GM18520 (cell line): ENCODE measurements around the gene TMEM169.

ENCODE experiments used
- ATAC-seq: cut with Tn5 transposase; IDR thresholded peaks from one replicate; pipeline ENCODE4 v1.9.1; 2021; ENCODE audit not compliant: unreplicated experiment

The TMEM169 gene

DNA sequence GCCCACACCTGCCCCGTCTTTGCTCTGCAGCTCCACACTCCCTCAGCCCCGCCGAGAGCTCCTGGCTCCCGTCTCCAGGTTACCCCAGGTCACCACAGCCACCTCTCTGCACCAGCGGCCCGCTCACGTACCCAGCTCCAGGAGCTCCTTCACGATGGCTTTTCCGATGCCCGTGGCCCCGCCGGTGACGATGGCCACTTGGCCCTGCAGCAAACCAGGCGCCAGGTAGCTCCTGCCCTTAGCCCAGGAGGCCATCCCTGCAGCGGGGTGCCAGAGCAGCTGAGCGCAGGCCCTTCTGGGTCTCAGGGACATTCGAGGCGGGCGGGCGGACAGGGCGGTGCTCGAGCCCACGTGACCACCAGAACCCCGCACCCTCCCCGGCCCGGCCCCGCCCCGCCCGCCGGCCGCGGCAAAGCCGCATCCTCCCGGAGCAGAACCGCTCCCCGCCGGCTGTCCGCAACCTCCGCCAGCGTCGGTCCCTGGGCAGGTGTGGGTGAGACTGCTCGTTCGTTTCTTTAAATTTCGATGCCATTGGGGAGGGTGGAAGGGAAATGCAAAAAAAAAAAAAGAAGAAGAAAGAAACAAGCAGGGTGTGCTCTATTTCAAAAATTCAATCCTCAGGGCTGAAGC, at the start of gene TMEM169, which contains the start of gene PECR:
TSS of gene TMEM169 (plus strand) at position 433 of the 630 bp plus-strand sequence. CDS start 14,045 bp downstream, outside the sequence.
TSS of gene PECR (minus strand) at position 323 of the 630 bp plus-strand sequence. CDS start at position 255, 68 bp downstream.
- peak; percentile 80 for ATAC-seq

DNA sequence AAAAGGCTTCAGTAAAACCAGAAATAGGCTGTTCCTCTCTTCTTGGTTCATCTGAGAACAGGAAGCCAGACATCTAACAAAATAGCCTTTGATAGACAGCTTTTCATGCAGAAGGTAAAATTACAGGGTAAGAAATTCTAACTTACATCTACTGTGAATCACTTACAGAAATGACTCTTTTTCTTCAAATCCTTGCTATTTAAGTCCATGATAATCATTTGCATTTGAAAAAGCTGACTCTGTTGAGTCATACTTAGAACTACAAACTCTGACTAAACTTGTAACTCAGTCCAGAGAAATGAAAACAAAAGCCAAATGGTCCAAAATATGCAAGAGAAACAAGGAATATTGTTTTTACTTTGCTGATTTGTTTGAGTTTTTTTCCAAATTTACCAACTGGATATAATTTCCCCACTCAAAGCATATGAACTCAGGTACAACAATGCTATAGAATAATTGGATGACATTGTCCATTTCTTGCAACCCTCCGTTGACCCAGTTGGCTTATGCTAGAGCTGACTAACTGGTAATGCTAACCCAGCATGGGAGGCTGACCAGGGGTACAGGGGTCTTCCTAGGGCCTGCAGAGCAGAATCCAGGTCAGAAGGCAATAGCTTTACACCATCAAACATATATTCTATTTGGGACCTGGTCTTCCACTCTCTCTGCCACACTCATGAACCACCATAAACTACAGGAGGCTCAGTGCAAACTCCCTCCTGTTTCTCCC, 49.6 kb upstream of the TMEM169 start:
- ATAC-seq = peak; percentile 70

DNA sequence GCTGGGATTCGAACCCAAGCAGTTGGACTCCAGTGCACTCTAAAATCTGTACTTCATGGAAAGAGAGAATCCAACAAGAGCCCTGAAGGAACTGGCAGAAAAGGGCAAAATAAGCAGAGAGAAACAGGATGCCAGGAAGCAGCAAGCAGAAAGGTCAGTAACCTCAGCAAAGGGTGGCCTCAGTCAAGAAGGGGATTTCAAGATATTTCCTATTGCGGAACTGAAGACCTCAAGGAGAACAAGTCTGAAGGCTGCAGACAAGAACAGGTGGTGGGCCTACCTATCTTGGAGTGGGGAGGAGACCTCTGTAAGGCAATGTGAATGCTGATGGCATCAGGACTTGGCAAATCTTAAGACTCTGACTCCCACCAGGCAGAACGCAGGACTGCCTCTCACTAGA, 48.3 kb upstream of the TMEM169 start:
- ATAC-seq = no peak

GRCh38 chr2:216034065-216034464, 47.7 kb upstream of the TMEM169 start:
- peak; percentile 31 for ATAC-seq

DNA sequence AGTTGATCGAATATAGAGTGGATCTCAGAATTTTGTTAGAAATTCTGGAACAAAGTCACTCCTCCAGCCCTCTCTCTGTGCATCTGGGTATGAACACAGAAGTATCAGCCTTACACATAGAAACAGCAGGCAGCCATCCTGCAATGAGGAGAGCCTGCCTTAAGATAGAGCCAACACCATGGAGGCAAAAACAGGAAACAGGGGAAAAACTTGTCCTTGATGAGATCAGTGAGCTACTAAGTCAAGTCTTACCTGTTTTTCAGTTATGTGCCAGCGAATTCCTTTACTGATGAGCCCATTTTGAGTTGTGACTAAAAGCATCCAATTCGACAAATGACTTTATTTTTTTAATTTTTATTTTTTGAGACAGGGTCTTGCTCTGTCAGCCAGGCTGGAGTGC, 41.8 kb upstream of the TMEM169 start:
- no peak for ATAC-seq

DNA sequence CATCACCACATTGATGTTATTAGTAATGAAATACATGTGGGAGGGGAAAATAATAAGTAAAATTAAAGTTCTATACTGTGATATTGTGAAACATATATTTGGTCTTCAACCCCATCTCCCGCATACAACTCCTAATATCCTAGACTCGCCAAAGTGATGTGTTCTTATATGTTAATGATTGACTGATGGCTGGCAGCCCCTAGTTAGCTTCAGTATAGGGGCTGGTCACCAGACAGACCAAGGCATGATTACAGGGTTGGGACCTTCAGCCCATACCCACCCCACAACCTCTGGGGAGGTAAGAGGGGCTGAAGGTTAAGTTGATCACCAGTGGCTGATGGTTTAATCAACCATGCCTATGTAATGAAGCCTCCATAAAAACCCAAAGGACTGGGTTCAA, 40.3 kb upstream of the TMEM169 start:
- no peak for ATAC-seq

DNA sequence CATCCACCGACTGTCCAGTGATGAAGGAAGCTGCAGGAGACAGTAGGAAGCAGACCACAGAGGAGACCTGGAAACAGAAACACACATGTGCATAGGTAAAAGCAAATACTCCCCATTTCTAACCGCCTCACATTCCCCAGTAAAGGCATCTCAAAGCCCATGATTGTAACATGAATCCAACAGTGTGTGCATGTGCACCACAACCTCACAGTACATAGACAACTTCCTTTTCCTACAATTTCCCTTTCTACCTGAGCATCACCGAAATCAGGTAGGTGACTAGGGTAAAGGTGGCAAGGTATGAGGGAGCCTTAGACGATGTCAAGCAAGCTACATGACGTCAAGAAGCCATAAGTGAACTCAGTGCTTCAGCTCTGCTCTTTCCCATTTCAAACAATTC, 37.8 kb upstream of the TMEM169 start:
- ATAC-seq = no peak

- ATAC-seq = peak; percentile 82
These were observed 36.7 kb upstream of the TMEM169 start for GRCh38 chr2:216044883-216045486.

DNA sequence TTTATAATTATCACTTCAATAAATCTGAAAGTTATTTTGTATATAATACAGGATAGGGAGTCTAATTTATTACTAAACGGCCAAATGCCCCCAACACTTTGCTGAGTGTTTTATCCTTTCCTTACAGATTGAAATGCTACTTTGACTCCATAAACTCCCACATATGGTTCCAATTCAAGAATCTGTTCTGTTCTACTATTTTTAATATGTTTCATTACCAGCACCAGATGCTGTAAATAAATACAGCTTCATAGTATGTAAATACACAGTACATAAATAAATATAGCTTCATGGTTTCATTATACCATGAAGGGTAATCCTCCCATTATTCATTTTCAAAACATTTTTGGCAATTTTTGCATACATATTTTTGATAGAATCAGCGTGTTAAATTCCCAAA, 34.3 kb upstream of the TMEM169 start:
- no peak for ATAC-seq

GRCh38 chr2:216049452-216049851, 32.3 kb upstream of the TMEM169 start:
- no peak for ATAC-seq

- no peak for ATAC-seq
These were observed 30.4 kb upstream of the TMEM169 start for GRCh38 chr2:216051350-216051749.

DNA sequence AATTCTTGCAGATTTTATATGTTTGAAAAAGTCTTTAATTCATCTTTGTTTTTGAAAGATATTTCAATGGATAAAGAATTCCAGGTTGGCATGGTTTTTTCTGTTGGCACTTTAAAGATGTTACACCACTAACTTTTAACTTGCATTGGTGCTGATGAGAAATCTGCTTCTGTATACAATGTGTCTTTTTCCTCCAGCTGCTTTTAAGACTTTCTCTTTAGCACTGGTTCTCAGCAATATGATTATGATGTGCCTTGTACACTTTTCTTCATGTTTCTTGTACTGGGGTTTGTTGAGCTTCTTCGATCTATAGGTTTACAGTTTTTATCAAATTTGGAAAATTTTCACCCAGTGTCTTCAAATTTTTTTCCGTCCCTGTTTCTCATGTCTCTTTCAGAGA, 29.3 kb upstream of the TMEM169 start:
- no peak for ATAC-seq

DNA sequence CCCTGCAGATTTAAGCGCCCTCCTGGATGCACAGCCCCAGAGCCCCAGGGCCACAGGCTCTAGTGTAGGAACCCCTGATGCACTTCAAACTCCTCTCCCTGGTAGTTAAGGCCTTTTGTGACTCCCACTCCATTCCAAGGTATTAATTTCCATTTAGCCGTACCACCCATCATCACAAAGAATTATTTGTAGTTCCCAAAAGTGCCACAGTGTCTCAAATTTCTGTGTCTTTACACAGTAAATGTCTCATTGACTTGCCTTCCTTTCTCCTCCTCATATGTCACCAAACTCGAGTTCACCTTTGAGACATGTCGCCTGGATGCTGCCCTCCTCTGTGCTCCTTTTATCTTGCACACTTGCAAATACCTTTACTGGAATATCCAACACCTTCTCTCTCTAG, 26.0 kb upstream of the TMEM169 start:
- ATAC-seq = no peak

DNA sequence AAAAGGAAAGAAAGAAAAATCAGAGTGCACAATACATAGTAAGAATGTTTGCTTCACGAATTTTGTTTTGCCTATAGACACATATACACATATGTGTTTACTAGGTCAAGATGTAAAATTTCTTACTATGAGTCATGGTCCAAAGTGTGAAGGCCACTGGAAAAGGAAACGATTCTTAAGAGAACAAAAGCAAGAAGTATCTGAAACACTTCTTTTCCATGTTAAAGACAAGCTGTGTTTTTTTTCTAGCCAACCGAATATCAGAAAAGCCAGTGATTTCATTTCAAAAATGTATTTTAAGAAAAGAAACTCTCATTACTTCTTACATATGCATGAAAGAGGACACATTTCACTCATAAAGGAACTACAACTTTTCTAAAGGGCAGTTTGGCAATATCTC, 25.0 kb upstream of the TMEM169 start:
- peak; percentile 47 for ATAC-seq

DNA sequence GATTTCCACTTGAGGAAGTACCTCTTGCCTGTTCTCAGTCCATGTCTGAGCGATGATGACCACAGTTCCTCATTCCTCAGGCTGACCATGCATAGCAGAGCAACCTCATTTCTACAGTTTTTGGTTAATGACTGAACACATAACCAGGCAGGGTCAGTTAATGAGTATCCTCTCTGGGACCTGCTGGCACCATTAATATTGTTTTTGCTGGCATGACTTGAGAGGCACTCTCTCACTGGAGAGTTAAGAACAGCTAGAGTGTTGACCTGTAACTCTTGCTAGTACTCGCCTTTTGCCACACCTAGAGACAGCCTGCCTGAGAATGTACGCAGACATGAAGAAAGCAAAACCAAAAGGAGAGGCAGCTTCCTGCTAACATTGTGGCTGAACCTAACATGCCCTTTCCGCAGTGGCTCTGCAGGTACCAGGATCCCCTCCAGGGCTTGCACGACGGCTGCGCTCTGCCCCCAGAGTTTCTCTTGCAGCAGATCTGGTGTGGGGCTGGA, 24.0 kb upstream of the TMEM169 start:
- ATAC-seq = peak; percentile 68

GRCh38 chr2:216059233-216059834, 22.4 kb upstream of the TMEM169 start:
- no peak for ATAC-seq

- ATAC-seq = no peak
These were observed 17.6 kb upstream of the TMEM169 start for GRCh38 chr2:216064014-216064630.

DNA sequence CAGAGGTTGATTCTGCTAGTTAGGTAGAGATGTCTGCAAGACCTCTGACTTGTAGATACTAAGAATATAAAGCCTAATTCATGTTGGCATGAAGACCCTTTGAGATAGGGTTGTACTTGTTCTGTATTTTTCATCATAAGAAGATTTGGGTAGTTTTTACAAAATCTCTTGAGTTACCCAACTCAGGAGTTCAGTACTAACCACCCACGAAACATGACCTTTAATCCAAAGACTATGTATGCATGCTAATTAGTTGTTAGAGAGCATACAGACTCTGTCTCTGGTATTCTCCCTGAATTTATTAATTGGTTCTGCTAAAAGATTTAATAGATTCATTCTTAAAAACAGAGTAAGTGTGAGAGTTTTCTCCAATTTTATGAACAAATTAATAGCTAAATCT, 17.1 kb upstream of the TMEM169 start:
- ATAC-seq = no peak

DNA sequence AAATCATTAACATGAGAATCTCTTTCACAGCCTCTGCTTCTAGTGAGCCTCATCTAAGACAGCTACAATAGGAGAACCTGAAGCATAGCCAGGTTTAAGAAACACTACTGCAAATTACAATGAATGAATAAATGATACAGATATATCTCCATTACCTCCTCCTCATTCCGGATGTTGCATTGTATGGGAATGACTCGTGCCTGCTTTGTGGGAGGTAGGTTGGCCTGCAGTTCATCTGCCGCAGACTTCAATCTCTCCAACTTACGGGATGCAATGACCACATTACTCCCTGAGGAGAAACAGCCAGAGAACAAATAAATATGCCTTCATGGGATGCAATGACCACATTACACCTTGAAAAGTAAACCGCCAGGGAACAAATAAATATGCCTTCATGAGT, 15.5 kb upstream of the TMEM169 start:
- ATAC-seq = no peak

GRCh38 chr2:216069028-216069427, 12.7 kb upstream of the TMEM169 start:
- ATAC-seq = no peak

DNA sequence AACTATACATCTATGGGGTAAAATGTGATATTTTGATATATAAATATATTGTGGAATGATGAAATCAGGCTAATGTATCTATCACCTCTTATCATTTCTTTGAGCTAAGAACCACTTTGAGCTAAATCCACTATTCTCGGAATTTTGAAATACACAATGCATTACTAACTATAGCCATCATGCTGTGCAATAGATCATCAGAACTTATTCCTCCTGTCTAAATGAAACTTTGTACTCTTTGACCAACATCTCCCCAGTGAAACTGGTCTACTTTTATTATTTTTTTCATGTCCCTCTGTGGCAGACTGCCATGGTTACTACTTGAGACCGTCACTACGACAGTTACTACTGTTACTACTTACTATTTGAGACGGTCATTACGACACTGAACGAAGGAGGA, 11.5 kb upstream of the TMEM169 start:
- ATAC-seq = no peak
